ENCODE data around the gene ZNF106. TPM values are rescaled to one million over a fixed set of nuclear protein-coding genes. Genes with fewer than 3 reads are reported as not detected.
A peak's percentile ranks its signal among the peaks of the same experiment; 100 is the strongest.

The ZNF106 gene
- total and polyA plus RNA-seq, 2 experiments from 2014 or later, result 30.1 to 44.5 TPM

- H3K4me3 ChIP-seq, result peak overlapping the region; percentile 15
- no peaks in the 10 kb centered on the region for H4K20me1 ChIP-seq (ENCODE audit: insufficient read depth, poor library complexity, severe bottlenecking)
- no peaks in the 10 kb centered on the region for H3K27me3 ChIP-seq
- H3K79me2 ChIP-seq, result peaks cover 19% of the 10 kb centered on the region
- H3K4me1 ChIP-seq (ENCODE audit: insufficient read depth), result peaks cover 6% of the 10 kb centered on the region
- H3K9me3 ChIP-seq (ENCODE audit: low read depth), result no peaks in the 10 kb centered on the region
- H2AFZ ChIP-seq, result no peak overlapping the region
- no peaks in the 10 kb centered on the region for H3K9me2 ChIP-seq (replicated peaks; ENCODE audit: insufficient read depth)
- no peaks in the 10 kb centered on the region for H3K36me3 ChIP-seq (replicated peaks; ENCODE audit: insufficient read depth, low read depth)
- peak overlapping the region; percentile 66 for H3K4me2 ChIP-seq
- TF ChIP-seq, protein P1, sequence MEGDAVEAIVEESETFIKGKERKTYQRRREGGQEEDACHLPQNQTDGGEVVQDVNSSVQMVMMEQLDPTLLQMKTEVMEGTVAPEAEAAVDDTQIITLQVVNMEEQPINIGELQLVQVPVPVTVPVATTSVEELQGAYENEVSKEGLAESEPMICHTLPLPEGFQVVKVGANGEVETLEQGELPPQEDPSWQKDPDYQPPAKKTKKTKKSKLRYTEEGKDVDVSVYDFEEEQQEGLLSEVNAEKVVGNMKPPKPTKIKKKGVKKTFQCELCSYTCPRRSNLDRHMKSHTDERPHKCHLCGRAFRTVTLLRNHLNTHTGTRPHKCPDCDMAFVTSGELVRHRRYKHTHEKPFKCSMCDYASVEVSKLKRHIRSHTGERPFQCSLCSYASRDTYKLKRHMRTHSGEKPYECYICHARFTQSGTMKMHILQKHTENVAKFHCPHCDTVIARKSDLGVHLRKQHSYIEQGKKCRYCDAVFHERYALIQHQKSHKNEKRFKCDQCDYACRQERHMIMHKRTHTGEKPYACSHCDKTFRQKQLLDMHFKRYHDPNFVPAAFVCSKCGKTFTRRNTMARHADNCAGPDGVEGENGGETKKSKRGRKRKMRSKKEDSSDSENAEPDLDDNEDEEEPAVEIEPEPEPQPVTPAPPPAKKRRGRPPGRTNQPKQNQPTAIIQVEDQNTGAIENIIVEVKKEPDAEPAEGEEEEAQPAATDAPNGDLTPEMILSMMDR (IDR thresholded peaks at IDR 0.05; ENCODE audit: poor library complexity), result no peak
- no peak for TF ChIP-seq EZH2phosphoT487 (IDR thresholded peaks at IDR 0.05; ENCODE audit: low read depth, severe bottlenecking, unreplicated experiment)
- TF ChIP-seq EZH2 (IDR thresholded peaks at IDR 0.05; ENCODE audit: borderline replicate concordance), result no peak
- WGBS (ENCODE audit: low lambda C conversion rate, missing lambda C conversion rate), result 53% methylated on average over 3 of the region's 3 CpGs
- H3K27ac ChIP-seq, result peak overlapping the region; percentile 93
- DNase-seq (ENCODE audit: low spot score), result no peak
These were observed 34.0 kb downstream of the ZNF106 start for GRCh38 chr15:42456971-42457370.

DNA sequence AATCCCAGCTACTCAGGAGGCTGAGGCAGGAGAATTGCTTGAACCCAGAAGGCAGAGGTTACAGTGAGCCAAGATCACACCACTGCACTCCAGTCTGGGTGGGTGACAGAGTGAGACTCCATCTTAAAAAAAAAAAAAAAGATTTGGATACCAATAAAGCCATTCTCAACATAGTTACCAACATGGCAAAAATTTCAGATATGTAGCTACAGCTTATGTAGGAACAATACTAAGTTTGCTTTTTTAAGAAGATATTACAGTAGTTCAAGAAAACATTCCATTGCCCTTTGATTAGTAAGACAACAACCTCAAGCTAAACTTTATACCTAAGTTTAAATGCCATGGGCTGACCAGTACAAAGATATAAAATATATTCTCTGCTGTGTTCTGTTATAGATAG is 34.4 kb downstream of the ZNF106 start:
- Histone ChIP-seq H3K4me3 (peak overlapping the region; percentile 15), H3K27ac (peak overlapping the region; percentile 93), H2AFZ (no peak overlapping the region), H3K79me2 (peaks cover 19% of the 10 kb centered on the region), H3K9me3 (ENCODE audit: low read depth) (no peaks in the 10 kb centered on the region), H3K36me3 (replicated peaks; ENCODE audit: insufficient read depth, low read depth) (no peaks in the 10 kb centered on the region), H3K9me2 (replicated peaks; ENCODE audit: insufficient read depth) (no peaks in the 10 kb centered on the region), H4K20me1 (ENCODE audit: insufficient read depth, poor library complexity, severe bottlenecking) (no peaks in the 10 kb centered on the region), H3K4me1 (ENCODE audit: insufficient read depth) (peaks cover 6% of the 10 kb centered on the region), H3K4me2 (peak overlapping the region; percentile 66), H3K27me3 (no peaks in the 10 kb centered on the region)
- no peak for TF ChIP-seq EZH2phosphoT487 (IDR thresholded peaks at IDR 0.05; ENCODE audit: low read depth, severe bottlenecking, unreplicated experiment)
- TF ChIP-seq EZH2 (IDR thresholded peaks at IDR 0.05; ENCODE audit: borderline replicate concordance), result no peak
- TF ChIP-seq, protein P1 (IDR thresholded peaks at IDR 0.05; ENCODE audit: poor library complexity), result no peak
- DNase-seq (ENCODE audit: low spot score), result no peak

GRCh38 chr15:42453826-42454225 is 37.1 kb downstream of the ZNF106 start:
- H3K36me3 ChIP-seq (replicated peaks; ENCODE audit: insufficient read depth, low read depth), result no peaks in the 10 kb centered on the region
- H3K9me2 ChIP-seq (replicated peaks; ENCODE audit: insufficient read depth), result no peaks in the 10 kb centered on the region
- no peak for DNase-seq (ENCODE audit: low spot score)
- no peak overlapping the region for H3K4me3 ChIP-seq
- no peaks in the 10 kb centered on the region for H3K9me3 ChIP-seq (ENCODE audit: low read depth)
- no peak overlapping the region for H3K27ac ChIP-seq
- H3K4me2 ChIP-seq, result no peak overlapping the region
- WGBS (ENCODE audit: low lambda C conversion rate, missing lambda C conversion rate), result 97% methylated on average over 3 of the region's 3 CpGs
- TF ChIP-seq EZH2 (IDR thresholded peaks at IDR 0.05; ENCODE audit: borderline replicate concordance) (no peak), EZH2phosphoT487 (IDR thresholded peaks at IDR 0.05; ENCODE audit: low read depth, severe bottlenecking, unreplicated experiment) (no peak)
- TF ChIP-seq, protein P1 (IDR thresholded peaks at IDR 0.05; ENCODE audit: poor library complexity), result no peak
- H3K79me2 ChIP-seq, result peaks cover 16% of the 10 kb centered on the region
- H2AFZ ChIP-seq, result no peak overlapping the region
- H3K27me3 ChIP-seq, result no peaks in the 10 kb centered on the region
- H4K20me1 ChIP-seq (ENCODE audit: insufficient read depth, poor library complexity, severe bottlenecking), result no peaks in the 10 kb centered on the region
- H3K4me1 ChIP-seq (ENCODE audit: insufficient read depth), result peaks cover 6% of the 10 kb centered on the region

DNA sequence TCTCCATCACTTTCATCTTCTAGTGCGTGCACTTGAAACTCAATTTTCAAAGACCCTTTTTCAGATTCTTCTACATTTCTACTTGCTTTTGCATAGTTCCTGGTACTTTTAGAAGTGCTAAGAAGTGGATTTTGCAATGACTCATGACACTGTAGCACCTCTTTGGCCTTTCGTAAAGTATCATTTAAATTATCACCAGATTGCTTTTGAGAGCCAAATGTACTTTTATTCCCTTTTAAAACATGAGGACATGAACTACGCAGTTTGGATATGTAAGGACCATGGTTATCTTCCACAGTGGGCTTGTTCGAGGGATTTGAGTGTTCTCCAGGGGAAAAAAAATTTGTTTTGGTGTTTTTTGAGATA is 40.5 kb downstream of the ZNF106 start:
- no peaks in the 10 kb centered on the region for H3K9me2 ChIP-seq (replicated peaks; ENCODE audit: insufficient read depth)
- H3K27me3 ChIP-seq, result no peaks in the 10 kb centered on the region
- no peak overlapping the region for H3K4me2 ChIP-seq
- H3K27ac ChIP-seq, result no peak overlapping the region
- no peaks in the 10 kb centered on the region for H3K9me3 ChIP-seq (ENCODE audit: low read depth)
- no peaks in the 10 kb centered on the region for H3K36me3 ChIP-seq (replicated peaks; ENCODE audit: insufficient read depth, low read depth)
- H3K4me1 ChIP-seq (ENCODE audit: insufficient read depth), result no peaks in the 10 kb centered on the region
- peaks cover 4% of the 10 kb centered on the region for H4K20me1 ChIP-seq (ENCODE audit: insufficient read depth, poor library complexity, severe bottlenecking)
- no peak overlapping the region for H3K4me3 ChIP-seq
- H3K79me2 ChIP-seq, result peaks cover 11% of the 10 kb centered on the region
- no peak for DNase-seq (ENCODE audit: low spot score)
- 95% methylated on average over 4 of the region's 4 CpGs for WGBS (ENCODE audit: low lambda C conversion rate, missing lambda C conversion rate)
- no peak overlapping the region for H2AFZ ChIP-seq
- TF ChIP-seq, protein P1 (IDR thresholded peaks at IDR 0.05; ENCODE audit: poor library complexity), result no peak
- TF ChIP-seq EZH2phosphoT487 (IDR thresholded peaks at IDR 0.05; ENCODE audit: low read depth, severe bottlenecking, unreplicated experiment) (no peak), EZH2 (IDR thresholded peaks at IDR 0.05; ENCODE audit: borderline replicate concordance) (no peak)

Measured in hepatocyte (in vitro differentiated cells).